ENCODE measurements around the gene LRP1B.

LRP1B gene

DNA sequence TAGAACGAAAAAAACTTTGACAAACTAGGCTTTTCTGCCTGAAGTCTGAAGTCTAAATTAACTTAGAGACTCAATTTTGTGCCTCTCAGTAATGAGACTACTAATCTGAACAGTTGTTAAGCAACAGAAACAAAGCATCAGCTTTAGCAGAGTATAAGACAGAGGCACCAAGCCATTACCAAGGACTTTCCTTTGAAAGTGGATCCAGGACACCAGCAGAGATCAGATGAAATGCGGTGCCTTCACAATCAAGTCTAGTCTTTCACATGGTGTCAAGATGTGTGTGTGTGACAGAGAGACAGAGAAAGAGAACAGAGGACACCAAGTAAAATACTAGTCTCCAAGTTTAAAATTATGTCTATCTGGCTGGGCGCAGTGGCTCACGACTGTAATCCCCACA is 1502.9 kb downstream of the LRP1B start:
- Histone ChIP-seq H3K9me2 (replicated peaks; ENCODE audit: low read depth, low read length) (no peaks in the 10 kb centered on the region), H3K4me3 (ENCODE audit: low read length, poor library complexity, severe bottlenecking) (no peak overlapping the region), H3K36me3 (ENCODE audit: insufficient read depth, low read length) (no peaks in the 10 kb centered on the region), H2AFZ (ENCODE audit: low read length) (no peak overlapping the region), H3K4me1 (ENCODE audit: insufficient read depth, low read length, poor library complexity, severe bottlenecking) (no peaks in the 10 kb centered on the region), H3F3A (ENCODE audit: low read depth) (no peaks in the 10 kb centered on the region), H3K27me3 (ENCODE audit: insufficient read depth, low read length, poor library complexity, severe bottlenecking) (no peaks in the 10 kb centered on the region), H3K4me2 (ENCODE audit: low read depth, low read length, poor library complexity, severe bottlenecking) (no peak overlapping the region), H4K20me1 (ENCODE audit: insufficient read depth, low read length, poor library complexity, severe bottlenecking) (no peaks in the 10 kb centered on the region), H3K9me3 (ENCODE audit: insufficient read depth, low read depth, low read length) (no peaks in the 10 kb centered on the region), H3K9ac (ENCODE audit: low read depth, low read length, poor library complexity, severe bottlenecking) (no peak overlapping the region), H3K79me2 (ENCODE audit: insufficient read depth, low read length) (no peaks in the 10 kb centered on the region)
- TF ChIP-seq, protein P1, sequence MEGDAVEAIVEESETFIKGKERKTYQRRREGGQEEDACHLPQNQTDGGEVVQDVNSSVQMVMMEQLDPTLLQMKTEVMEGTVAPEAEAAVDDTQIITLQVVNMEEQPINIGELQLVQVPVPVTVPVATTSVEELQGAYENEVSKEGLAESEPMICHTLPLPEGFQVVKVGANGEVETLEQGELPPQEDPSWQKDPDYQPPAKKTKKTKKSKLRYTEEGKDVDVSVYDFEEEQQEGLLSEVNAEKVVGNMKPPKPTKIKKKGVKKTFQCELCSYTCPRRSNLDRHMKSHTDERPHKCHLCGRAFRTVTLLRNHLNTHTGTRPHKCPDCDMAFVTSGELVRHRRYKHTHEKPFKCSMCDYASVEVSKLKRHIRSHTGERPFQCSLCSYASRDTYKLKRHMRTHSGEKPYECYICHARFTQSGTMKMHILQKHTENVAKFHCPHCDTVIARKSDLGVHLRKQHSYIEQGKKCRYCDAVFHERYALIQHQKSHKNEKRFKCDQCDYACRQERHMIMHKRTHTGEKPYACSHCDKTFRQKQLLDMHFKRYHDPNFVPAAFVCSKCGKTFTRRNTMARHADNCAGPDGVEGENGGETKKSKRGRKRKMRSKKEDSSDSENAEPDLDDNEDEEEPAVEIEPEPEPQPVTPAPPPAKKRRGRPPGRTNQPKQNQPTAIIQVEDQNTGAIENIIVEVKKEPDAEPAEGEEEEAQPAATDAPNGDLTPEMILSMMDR (conservative IDR thresholded peaks at IDR 0.05; ENCODE audit: low read length): no peak
- no peak for TF ChIP-seq EZH2phosphoT487 (IDR thresholded peaks at IDR 0.05; ENCODE audit: borderline replicate concordance)

GRCh38 chr2:140627136-140627535 is 1503.7 kb downstream of the LRP1B start:
- Histone ChIP-seq H4K20me1 (ENCODE audit: insufficient read depth, low read length, poor library complexity, severe bottlenecking) (no peaks in the 10 kb centered on the region), H3K4me2 (ENCODE audit: low read depth, low read length, poor library complexity, severe bottlenecking) (no peak overlapping the region), H3K27me3 (ENCODE audit: insufficient read depth, low read length, poor library complexity, severe bottlenecking) (no peaks in the 10 kb centered on the region), H3F3A (ENCODE audit: low read depth) (no peaks in the 10 kb centered on the region), H3K4me3 (ENCODE audit: low read length, poor library complexity, severe bottlenecking) (no peak overlapping the region), H3K79me2 (ENCODE audit: insufficient read depth, low read length) (no peaks in the 10 kb centered on the region), H3K4me1 (ENCODE audit: insufficient read depth, low read length, poor library complexity, severe bottlenecking) (no peaks in the 10 kb centered on the region), H3K36me3 (ENCODE audit: insufficient read depth, low read length) (no peaks in the 10 kb centered on the region), H3K9me2 (replicated peaks; ENCODE audit: low read depth, low read length) (no peaks in the 10 kb centered on the region), H3K9me3 (ENCODE audit: insufficient read depth, low read depth, low read length) (no peaks in the 10 kb centered on the region), H2AFZ (ENCODE audit: low read length) (no peak overlapping the region), H3K9ac (ENCODE audit: low read depth, low read length, poor library complexity, severe bottlenecking) (no peak overlapping the region)
- TF ChIP-seq, protein P1 (conservative IDR thresholded peaks at IDR 0.05; ENCODE audit: low read length): no peak
- no peak for TF ChIP-seq EZH2phosphoT487 (IDR thresholded peaks at IDR 0.05; ENCODE audit: borderline replicate concordance)

DNA sequence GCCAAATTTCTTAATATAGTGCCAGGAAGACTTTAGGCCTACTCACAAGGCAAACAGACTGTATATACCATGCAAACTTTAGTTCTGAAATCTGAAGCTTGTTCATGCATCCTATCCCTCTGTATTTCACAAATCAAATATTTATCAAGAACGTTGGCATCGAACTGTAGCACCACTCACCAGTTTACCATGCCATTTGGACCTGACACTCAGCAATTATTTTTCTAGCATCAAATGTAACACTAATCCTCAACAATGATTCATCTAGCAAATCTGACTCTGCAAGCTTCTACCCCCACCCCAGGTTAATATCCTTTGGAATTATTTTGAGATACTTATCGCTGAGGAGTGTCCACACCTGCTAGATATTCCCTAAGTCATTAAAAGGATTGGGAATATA is 1506.6 kb downstream of the LRP1B start:
- no peaks in the 10 kb centered on the region for H4K20me1 ChIP-seq (ENCODE audit: insufficient read depth, low read length, poor library complexity, severe bottlenecking)
- no peaks in the 10 kb centered on the region for H3K9me2 ChIP-seq (replicated peaks; ENCODE audit: low read depth, low read length)
- no peaks in the 10 kb centered on the region for H3F3A ChIP-seq (ENCODE audit: low read depth)
- H3K9me3 ChIP-seq (ENCODE audit: insufficient read depth, low read depth, low read length): no peaks in the 10 kb centered on the region
- H3K9ac ChIP-seq (ENCODE audit: low read depth, low read length, poor library complexity, severe bottlenecking): no peak overlapping the region
- H3K4me2 ChIP-seq (ENCODE audit: low read depth, low read length, poor library complexity, severe bottlenecking): no peak overlapping the region
- no peaks in the 10 kb centered on the region for H3K79me2 ChIP-seq (ENCODE audit: insufficient read depth, low read length)
- no peaks in the 10 kb centered on the region for H3K27me3 ChIP-seq (ENCODE audit: insufficient read depth, low read length, poor library complexity, severe bottlenecking)
- TF ChIP-seq, protein P1 (conservative IDR thresholded peaks at IDR 0.05; ENCODE audit: low read length): no peak
- TF ChIP-seq EZH2phosphoT487 (IDR thresholded peaks at IDR 0.05; ENCODE audit: borderline replicate concordance): no peak
- H3K4me3 ChIP-seq (ENCODE audit: low read length, poor library complexity, severe bottlenecking): no peak overlapping the region
- H3K36me3 ChIP-seq (ENCODE audit: insufficient read depth, low read length): no peaks in the 10 kb centered on the region
- no peak overlapping the region for H2AFZ ChIP-seq (ENCODE audit: low read length)
- no peaks in the 10 kb centered on the region for H3K4me1 ChIP-seq (ENCODE audit: insufficient read depth, low read length, poor library complexity, severe bottlenecking)
